Measurements from ENCODE around the gene GPX7.

DNA sequence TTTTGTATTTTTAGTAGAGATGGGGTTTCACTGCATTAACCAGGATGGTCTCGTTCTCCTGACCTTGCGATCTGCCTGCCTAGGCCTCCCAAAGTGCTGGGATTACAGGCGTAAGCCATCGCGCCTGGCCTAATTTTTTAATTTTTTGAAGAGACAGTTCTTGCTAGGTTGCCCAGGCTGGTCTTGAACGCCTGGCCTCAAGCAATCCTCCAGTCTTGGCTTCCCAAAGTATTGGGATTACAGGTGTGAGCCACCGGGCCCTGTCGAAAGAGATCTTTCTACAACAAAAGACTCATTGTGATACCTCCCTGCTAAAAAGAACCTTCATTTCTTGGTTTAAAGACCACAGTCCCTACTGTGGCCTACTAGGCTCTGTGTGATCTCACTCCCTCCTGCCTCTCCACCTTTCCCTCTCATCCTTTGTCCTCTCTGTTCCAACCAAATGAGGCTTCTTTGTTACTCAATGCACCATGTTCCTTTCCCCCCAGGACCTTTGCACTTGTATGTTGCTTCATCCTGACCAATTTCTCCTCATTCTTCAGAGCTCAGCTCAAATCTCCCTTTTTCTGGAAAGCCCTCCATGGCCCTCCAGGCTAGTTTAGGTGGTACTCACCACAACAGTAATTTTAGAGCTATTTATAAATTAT, 1.5 kb upstream of the GPX7 start:
- TF ChIP-seq POLR2AphosphoS5 (IDR thresholded peaks at IDR 0.05; ENCODE audit: low read depth, low read length) (no peak), POLR2A (IDR thresholded peaks at IDR 0.05; ENCODE audit: low read depth, low read length) (no peak), TAF1 (IDR thresholded peaks at IDR 0.05; ENCODE audit: low read depth, low read length) (no peak)

Data from GM12891 (cell line).